Liver (tissue), 9 donors: Measurements from ENCODE around the gene B3GNT3. TPM values are rescaled to one million over a fixed set of nuclear protein-coding genes. Genes with fewer than 3 reads are reported as not detected.
A peak's percentile ranks its signal among the peaks of the same experiment; 100 is the strongest.

ENCODE experiments used
- DNase-seq: peaks from one replicate; pipeline ENCODE4 v3.0.0-alpha.2; 2017; ENCODE audit warnings: low spot score
- H3K27ac ChIP-seq, 2 donors: one replicate each; pipeline ENCODE4 v1.7.0; 2013; ENCODE audit warnings: inconsistent platforms in 2 of 2, low read length in 2 of 2, control low read depth in 1 of 2, low read depth in 1 of 2, mild to moderate bottlenecking in 1 of 2
- H3K27me3 ChIP-seq, 4 donors: one replicate each; pipeline versions ENCODE4 v1.6.1 to v1.7.0; 2013; ENCODE audit warnings: low read length in 3 of 4, inconsistent platforms in 1 of 4, mild to moderate bottlenecking in 1 of 4, moderate library complexity in 1 of 4; ENCODE audit not compliant: control insufficient read depth in 4 of 4, insufficient read depth in 4 of 4
- H3K36me3 ChIP-seq, 4 donors: one replicate each; pipeline versions ENCODE4 v1.6.1 to v1.7.0; 2013; ENCODE audit warnings: low read length in 3 of 4, mild to moderate bottlenecking in 3 of 4, low read depth in 1 of 4, moderate library complexity in 1 of 4; ENCODE audit not compliant: control insufficient read depth in 4 of 4, insufficient read depth in 3 of 4
- H3K4me1 ChIP-seq, 4 donors: one replicate each; pipeline versions ENCODE4 v1.6.1 to v1.7.0; 2013; ENCODE audit warnings: low read length in 3 of 4, mild to moderate bottlenecking in 3 of 4, moderate library complexity in 1 of 4; ENCODE audit not compliant: control insufficient read depth in 4 of 4, insufficient read depth in 4 of 4
- H3K4me3 ChIP-seq, 3 donors: one replicate each; pipeline versions ENCODE4 v1.6.1 to v1.7.0; 2013; ENCODE audit warnings: low read length in 3 of 3, control low read depth in 1 of 3, low read depth in 1 of 3, mild to moderate bottlenecking in 1 of 3
- H3K9ac ChIP-seq, 2 donors: one replicate each; pipeline ENCODE4 v1.7.0; 2013; ENCODE audit warnings: low read length in 2 of 2, mild to moderate bottlenecking in 2 of 2, moderate library complexity in 2 of 2, control low read depth in 1 of 2, low read depth in 1 of 2
- H3K9me3 ChIP-seq, 4 donors: one replicate each; pipeline versions ENCODE4 v1.6.1 to v1.7.0; 2013; ENCODE audit warnings: low read length in 3 of 4; ENCODE audit not compliant: control insufficient read depth in 4 of 4
- EGR1 ChIP-seq, 2 donors: IDR thresholded peaks; 2 replicates each; pipeline ENCODE4 v1.6.1; 2016 to 2018; ENCODE audit warnings: antibody characterized with exemption in 2 of 2, low read depth in 2 of 2
- FOXA1 ChIP-seq: IDR thresholded peaks from 2 replicates; pipeline ENCODE4 v1.6.1; 2016; ENCODE audit warnings: antibody characterized with exemption
- GABPA ChIP-seq, 2 donors: IDR thresholded peaks in 1 of 2; conservative IDR thresholded peaks in 1 of 2; 2 replicates each; pipeline ENCODE4 v1.6.1; 2016; ENCODE audit warnings: antibody characterized with exemption in 2 of 2, mild to moderate bottlenecking in 1 of 2, moderate library complexity in 1 of 2
- HNF4A ChIP-seq, 2 donors: conservative IDR thresholded peaks; 2 replicates each; pipeline ENCODE4 v1.6.1; 2016; ENCODE audit warnings: antibody characterized with exemption in 2 of 2, mild to moderate bottlenecking in 2 of 2
- HNF4G ChIP-seq: IDR thresholded peaks from 2 replicates; pipeline ENCODE4 v1.6.1; 2016; ENCODE audit warnings: antibody characterized with exemption
- NR2F2 ChIP-seq: IDR thresholded peaks from 2 replicates; pipeline ENCODE4 v1.6.1; 2016; ENCODE audit warnings: antibody characterized with exemption
- RXRA ChIP-seq, 2 donors: IDR thresholded peaks; 2 replicates each; pipeline ENCODE4 v1.6.1; 2017 to 2018; ENCODE audit warnings: antibody characterized with exemption in 2 of 2, mild to moderate bottlenecking in 1 of 2
- TAF1 ChIP-seq: conservative IDR thresholded peaks from 2 replicates; pipeline ENCODE4 v1.6.1; 2016; ENCODE audit warnings: antibody characterized with exemption, mild to moderate bottlenecking
- WGBS: extraction: QIAGEN DNeasy Blood & Tissue Kit; methylation state at CpG from one replicate; pipeline ENCODE4 v1.1.7; 2013; 5-methylcytosine and 5-hydroxymethylcytosine counted together
- polyA plus RNA-seq, 2 donors: library from polyadenylated mRNA; stranded (reverse) in 1 of 2; unstranded in 1 of 2; fragments of 200-250 nt in 1 of 2; fragments of >200 nt in 1 of 2; fragmentation: Nextera tagmentation in 1 of 2; extraction: Ambion mirVana in 1 of 2; gene quantifications; one replicate each; pipeline versions ENCODE4 v1.2.1 to v1.2.3, GENCODE V29; 2013 to 2015
- total RNA-seq, 2 donors: library from RNA; depleted of rRNA; stranded (reverse); fragments of >200 nt; gene quantifications; one replicate each; pipeline ENCODE4 v1.2.3, GENCODE V29; 2014
- TF ChIP-seq, protein P1 (sequence below): IDR thresholded peaks from 2 replicates; pipeline ENCODE4 v1.6.1; 2016; ENCODE audit warnings: antibody characterized with exemption, mild to moderate bottlenecking
- TF ChIP-seq, protein P2 (sequence below): IDR thresholded peaks from 2 replicates; pipeline ENCODE4 v1.6.1; 2016; ENCODE audit warnings: antibody characterized with exemption
- donor health status: healthy.
- donor health status: healthy.
- donor health status: healthy.
- donor health status: healthy.
- donor health status: healthy.

B3GNT3 gene
- total and polyA plus RNA-seq, 4 donors: 0.14 to 2.1 (median 1.1) TPM

DNA sequence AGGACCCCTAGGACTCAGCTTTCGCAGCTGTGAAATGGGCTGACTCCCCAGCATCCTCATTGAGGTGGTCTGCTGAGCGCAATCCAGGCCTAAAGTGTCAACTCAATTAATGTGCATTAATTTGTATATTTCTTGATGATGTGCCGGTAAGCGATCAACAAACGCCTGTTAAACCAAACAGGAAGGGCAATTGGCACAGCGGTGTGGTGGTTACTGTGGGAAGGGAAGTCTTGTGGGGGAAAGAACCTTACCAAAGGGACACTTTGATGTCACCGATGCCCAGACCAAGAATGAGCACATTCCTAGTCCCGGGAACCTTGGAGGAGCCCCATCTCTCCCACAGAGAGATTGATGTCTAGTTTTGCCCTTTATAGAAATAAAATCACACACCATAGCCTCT is 51.2 kb downstream of the B3GNT3 start:
- 74% methylated on average over 8 of the region's 8 CpGs for WGBS
- TF ChIP-seq NR2F2 (no peak), RXRA (IDR thresholded peaks at IDR 0.05) (no peak), HNF4A (conservative IDR thresholded peaks at IDR 0.05) (no peak), FOXA1 (no peak), TAF1 (no peak), GABPA (IDR thresholded peaks at IDR 0.05 in 1 of 2, conservative IDR thresholded peaks at IDR 0.05 in 1 of 2) (no peak)
- TF ChIP-seq, protein P1, sequence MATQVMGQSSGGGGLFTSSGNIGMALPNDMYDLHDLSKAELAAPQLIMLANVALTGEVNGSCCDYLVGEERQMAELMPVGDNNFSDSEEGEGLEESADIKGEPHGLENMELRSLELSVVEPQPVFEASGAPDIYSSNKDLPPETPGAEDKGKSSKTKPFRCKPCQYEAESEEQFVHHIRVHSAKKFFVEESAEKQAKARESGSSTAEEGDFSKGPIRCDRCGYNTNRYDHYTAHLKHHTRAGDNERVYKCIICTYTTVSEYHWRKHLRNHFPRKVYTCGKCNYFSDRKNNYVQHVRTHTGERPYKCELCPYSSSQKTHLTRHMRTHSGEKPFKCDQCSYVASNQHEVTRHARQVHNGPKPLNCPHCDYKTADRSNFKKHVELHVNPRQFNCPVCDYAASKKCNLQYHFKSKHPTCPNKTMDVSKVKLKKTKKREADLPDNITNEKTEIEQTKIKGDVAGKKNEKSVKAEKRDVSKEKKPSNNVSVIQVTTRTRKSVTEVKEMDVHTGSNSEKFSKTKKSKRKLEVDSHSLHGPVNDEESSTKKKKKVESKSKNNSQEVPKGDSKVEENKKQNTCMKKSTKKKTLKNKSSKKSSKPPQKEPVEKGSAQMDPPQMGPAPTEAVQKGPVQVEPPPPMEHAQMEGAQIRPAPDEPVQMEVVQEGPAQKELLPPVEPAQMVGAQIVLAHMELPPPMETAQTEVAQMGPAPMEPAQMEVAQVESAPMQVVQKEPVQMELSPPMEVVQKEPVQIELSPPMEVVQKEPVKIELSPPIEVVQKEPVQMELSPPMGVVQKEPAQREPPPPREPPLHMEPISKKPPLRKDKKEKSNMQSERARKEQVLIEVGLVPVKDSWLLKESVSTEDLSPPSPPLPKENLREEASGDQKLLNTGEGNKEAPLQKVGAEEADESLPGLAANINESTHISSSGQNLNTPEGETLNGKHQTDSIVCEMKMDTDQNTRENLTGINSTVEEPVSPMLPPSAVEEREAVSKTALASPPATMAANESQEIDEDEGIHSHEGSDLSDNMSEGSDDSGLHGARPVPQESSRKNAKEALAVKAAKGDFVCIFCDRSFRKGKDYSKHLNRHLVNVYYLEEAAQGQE: no peak
- DNase-seq: no peak
- no peak overlapping the region for H3K27ac ChIP-seq
- no peak overlapping the region for H3K4me3 ChIP-seq
- H3K27me3 ChIP-seq: peaks cover 0 to 7% (median 0%) of the 10 kb centered on the region in 4 donors
- no peak overlapping the region for H3K9ac ChIP-seq
- peaks cover 0 to 5% (median 0%) of the 10 kb centered on the region in 4 donors for H3K4me1 ChIP-seq
- H3K9me3 ChIP-seq: peaks cover 0 to 2% (median 0%) of the 10 kb centered on the region in 4 donors
- peaks cover 0 to 1% (median 0%) of the 10 kb centered on the region in 4 donors for H3K36me3 ChIP-seq

DNA sequence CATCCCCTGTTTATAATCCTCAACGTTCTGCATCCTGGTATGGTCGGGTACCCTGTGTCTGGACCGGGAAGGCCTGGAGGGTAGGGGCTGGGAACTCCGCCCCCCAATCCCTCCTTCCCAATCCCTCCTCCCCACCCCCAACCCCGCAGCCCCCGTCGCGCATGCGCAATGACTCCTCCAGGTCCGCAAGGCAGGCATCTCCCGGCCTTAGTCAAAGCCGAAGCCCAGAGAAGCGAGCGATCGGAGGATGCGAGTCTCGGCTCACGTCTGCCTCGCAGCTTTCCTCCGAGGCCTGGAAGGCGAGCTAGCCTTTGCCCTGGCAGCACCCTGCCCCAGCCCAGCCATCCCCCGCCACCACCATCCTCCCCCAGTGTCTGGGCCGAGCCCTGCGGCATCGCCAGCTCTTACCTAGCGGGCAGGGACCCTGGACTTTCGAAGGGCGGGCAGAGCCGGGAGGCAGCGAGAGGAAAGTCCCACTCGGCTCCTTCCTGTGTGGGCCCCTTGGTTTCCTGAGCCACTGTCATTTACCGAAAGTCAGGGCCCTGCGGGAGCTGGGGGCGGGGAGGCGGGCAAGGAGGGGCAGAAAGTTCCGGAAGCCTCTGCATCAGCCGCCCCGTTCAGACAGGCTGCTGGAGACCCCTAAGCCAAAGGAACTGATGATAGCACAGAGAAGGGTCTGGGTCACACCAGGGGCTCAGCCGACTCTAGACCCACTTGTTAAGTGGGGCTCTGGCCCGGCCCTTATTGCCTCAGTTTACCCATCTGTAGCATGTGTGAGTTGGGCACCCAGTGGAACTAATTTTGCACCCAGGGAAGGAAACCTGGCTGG is 52.8 kb downstream of the B3GNT3 start, which contains the start of gene JAK3:
JAK3 (minus strand) TSS at position 445 of the 829 bp plus-strand sequence. CDS start 3,565 bp downstream, outside the sequence.
- TF ChIP-seq, protein P2, sequence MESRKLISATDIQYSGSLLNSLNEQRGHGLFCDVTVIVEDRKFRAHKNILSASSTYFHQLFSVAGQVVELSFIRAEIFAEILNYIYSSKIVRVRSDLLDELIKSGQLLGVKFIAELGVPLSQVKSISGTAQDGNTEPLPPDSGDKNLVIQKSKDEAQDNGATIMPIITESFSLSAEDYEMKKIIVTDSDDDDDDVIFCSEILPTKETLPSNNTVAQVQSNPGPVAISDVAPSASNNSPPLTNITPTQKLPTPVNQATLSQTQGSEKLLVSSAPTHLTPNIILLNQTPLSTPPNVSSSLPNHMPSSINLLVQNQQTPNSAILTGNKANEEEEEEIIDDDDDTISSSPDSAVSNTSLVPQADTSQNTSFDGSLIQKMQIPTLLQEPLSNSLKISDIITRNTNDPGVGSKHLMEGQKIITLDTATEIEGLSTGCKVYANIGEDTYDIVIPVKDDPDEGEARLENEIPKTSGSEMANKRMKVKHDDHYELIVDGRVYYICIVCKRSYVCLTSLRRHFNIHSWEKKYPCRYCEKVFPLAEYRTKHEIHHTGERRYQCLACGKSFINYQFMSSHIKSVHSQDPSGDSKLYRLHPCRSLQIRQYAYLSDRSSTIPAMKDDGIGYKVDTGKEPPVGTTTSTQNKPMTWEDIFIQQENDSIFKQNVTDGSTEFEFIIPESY: no peak
- TF ChIP-seq HNF4G: no peak
- no peak for TF ChIP-seq FOXA1
- TF ChIP-seq EGR1 (IDR thresholded peaks at IDR 0.05; ENCODE audit: low read depth in 2 of 2): no peak
- WGBS: 10% methylated on average over 40 of the region's 40 CpGs
- Histone ChIP-seq H3K27ac (peak within 1 kb of the TSS; percentile 70 to 78), H3K4me1 (no peaks in the 10 kb centered on the region), H3K4me3 (peak within 1 kb of the TSS; percentile 28 to 49 (median 43)), H3K9me3 (no peaks in the 10 kb centered on the region), H3K36me3 (no peaks in the 10 kb centered on the region), H3K9ac (peak within 1 kb of the TSS in 1 of 2 donors; percentile 39), H3K27me3 (peaks cover 0 to 2% (median 0%) of the 10 kb centered on the region in 4 donors)
- DNase-seq: peak; percentile 46
